ENCODE data around the gene GGA2. TPM values are rescaled to one million over a fixed set of nuclear protein-coding genes. Genes with fewer than 3 reads are reported as not detected.
"Not testable (repeated sequence)": the region's sequence is repeated elsewhere in the genome, so short reads cannot be mapped to it uniquely, and the experiment has no call there.

The GGA2 gene, protein sequence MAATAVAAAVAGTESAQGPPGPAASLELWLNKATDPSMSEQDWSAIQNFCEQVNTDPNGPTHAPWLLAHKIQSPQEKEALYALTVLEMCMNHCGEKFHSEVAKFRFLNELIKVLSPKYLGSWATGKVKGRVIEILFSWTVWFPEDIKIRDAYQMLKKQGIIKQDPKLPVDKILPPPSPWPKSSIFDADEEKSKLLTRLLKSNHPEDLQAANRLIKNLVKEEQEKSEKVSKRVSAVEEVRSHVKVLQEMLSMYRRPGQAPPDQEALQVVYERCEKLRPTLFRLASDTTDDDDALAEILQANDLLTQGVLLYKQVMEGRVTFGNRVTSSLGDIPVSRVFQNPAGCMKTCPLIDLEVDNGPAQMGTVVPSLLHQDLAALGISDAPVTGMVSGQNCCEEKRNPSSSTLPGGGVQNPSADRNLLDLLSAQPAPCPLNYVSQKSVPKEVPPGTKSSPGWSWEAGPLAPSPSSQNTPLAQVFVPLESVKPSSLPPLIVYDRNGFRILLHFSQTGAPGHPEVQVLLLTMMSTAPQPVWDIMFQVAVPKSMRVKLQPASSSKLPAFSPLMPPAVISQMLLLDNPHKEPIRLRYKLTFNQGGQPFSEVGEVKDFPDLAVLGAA
- total RNA-seq: 18.9 TPM

DNA sequence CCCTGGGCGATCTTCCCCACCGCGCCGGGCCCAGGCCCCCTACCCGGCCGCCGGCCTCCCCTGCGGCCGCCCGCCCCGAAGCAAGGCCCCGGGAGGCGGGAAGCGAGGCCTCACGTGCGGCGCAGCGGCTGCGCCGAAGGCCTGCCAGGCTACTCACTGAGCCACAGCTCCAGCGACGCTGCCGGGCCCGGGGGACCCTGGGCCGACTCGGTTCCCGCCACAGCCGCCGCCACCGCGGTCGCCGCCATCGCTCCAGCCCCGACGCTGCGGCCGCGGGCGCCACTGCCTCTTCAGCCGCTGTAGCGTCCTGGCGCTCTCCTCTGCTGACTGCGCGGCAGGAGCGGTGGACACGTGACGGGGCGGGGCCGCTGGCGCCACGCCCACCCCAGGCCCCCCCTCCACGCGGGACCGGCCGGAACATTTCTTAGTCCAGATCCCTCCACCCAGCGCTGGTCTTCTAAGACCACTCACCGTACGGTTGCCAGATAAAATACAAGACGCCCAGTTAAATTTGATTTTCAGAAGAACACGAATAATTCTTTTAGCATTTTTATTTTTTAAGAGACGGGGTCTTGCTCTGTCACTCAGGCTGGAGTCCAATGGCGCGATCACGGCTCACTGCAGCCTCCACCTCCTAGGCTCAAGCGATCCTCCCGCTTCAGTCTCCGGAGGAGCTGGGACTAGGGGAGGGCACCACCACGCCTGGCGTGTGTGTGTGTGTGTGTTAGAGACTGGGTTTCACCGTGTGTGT is at the start of gene GGA2:
Gene GGA2, minus strand, starts transcription at position 331 of the 751 bp plus-strand sequence. Its CDS starts 83 bp downstream, at position 248.
- DNase-seq (ENCODE audit: low read depth in 2 of 3, low spot score in 2 of 3): peak; percentile 63 to 76 (median 70)

- DNase-seq (ENCODE audit: low read depth in 2 of 3, low spot score in 2 of 3): no peak
These were observed 47.7 kb upstream of the GGA2 start for GRCh38 chr16:23557779-23558702.

DNA sequence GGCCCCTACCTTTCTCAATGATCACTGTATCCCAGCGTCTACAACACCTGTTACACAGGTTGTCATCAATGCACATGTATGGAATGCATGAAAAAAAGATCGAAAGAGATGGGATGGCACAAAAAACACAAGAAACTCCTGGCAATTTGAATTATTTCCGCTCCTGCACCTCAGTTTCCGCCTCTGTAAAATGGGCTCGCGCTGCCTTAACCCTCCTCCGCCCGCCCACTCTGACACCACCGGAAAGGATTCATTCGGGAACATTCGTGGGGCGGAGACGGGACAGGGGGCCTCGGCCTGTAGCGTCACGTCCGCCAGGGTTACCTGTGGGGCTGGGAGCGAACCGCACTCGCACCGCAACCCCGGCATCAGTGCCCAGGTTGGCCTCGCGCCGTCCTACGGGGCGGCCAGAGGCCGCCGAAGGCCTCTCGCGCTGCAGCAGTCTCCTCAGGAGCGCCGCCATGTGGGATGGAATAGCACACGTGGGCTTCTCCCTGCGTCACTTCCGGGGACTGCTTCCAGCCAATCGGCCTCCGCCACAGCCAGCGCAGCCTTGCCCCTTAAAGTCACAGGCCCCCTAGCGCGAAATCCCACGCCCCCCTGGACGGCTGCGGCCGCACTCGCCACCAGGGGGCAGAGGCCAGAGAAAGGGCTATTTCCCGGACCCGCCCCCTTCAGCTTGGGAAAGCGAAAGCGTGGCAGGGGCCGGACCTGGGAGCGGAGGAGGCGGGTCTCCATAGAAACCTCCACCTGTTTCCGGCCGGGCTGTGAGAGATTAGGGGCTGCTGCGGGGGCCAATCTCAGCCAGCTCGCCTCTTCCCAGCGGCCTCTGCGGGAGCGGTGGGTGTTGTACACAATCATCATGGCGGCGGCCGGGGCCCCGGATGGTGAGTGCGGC is 46.8 kb upstream of the GGA2 start, which contains the start of the genes EARS2 and UBFD1:
Gene EARS2, minus strand, starts transcription at position 470 of the 898 bp plus-strand sequence. Its CDS starts 7 bp downstream, at position 463.
Gene UBFD1, plus strand, starts transcription at position 847 of the 898 bp plus-strand sequence. Its CDS starts 16 bp downstream, at position 863.
- peak; percentile 86 to 100 (median 100) for DNase-seq (ENCODE audit: low read depth in 2 of 3, low spot score in 2 of 3)

GRCh38 chr16:23554536-23554935 is 44.2 kb upstream of the GGA2 start:
- no peak for DNase-seq (ENCODE audit: low read depth in 2 of 3, low spot score in 2 of 3)

GRCh38 chr16:23552161-23552560 is 41.9 kb upstream of the GGA2 start:
- DNase-seq (ENCODE audit: low read depth in 2 of 3, low spot score in 2 of 3): no peak

- no peak for DNase-seq (ENCODE audit: low read depth in 2 of 3, low spot score in 2 of 3)
These were observed 39.6 kb upstream of the GGA2 start for GRCh38 chr16:23549938-23550337.

DNA sequence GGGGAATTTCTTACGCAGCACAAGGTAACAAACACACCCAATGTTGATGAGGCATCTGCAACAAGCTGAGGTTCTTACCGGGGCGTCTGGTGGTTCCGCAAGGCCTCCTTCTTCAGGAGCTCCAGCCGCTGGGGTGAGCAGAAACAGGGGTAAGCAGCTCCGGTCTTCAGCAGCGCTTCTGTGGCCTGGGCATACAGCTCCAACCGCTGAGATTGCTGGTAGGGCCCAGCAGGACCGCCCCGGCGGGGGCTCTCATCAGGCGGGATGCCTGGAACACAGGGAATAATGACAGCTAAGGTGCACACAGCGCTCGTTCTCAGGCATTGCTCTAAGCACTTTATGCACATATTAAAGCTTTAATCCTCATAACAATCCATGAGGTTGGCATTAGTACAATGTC is 34.1 kb upstream of the GGA2 start:
- no peak for DNase-seq (ENCODE audit: low read depth in 2 of 3, low spot score in 2 of 3)

GRCh38 chr16:23540817-23541178 is 30.5 kb upstream of the GGA2 start:
- DNase-seq (ENCODE audit: low read depth in 2 of 3, low spot score in 2 of 3): not testable (repeated sequence)

DNA sequence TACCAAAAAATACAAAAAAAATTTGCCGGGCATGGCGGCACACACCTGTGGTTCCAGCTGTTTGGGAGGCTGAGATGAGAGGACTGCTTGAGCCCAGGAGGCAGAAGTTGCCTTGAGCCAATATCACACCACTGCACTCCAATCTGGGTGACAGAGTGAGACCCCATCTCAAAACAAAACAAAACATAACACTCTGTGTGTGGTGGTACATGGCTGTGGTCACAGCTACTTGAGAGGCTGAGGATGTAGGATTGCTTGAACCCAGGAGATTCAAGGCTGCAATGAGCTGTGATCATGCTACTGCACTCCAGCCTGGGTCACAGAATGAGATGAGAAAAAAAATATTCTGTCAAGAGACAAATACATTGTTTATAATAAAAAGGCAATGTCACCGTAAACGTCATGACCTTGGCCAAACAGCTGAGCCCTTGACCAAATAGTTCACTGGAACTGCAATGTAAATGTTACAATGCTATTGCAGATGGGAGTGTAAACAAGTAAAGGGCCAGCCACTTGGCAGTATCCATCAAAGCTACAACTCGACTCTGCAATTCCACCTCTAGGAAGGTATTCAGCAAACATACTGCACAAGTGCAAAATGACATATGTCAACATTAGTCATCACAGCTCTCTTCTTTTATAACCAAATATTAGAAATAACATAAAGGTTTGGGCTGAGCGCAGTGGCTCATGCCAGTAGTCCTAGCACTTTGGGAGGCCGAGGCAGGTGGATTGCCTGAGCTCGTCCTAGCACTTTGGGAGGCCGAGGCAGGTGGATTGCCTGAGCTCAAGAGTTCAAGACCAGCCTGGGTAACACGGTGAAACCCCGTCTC is 29.9 kb upstream of the GGA2 start:
- no peak for DNase-seq (ENCODE audit: low read depth in 2 of 3, low spot score in 2 of 3)

GRCh38 chr16:23538919-23539278 is 28.6 kb upstream of the GGA2 start:
- no peak for DNase-seq (ENCODE audit: low read depth in 2 of 3, low spot score in 2 of 3)

DNA sequence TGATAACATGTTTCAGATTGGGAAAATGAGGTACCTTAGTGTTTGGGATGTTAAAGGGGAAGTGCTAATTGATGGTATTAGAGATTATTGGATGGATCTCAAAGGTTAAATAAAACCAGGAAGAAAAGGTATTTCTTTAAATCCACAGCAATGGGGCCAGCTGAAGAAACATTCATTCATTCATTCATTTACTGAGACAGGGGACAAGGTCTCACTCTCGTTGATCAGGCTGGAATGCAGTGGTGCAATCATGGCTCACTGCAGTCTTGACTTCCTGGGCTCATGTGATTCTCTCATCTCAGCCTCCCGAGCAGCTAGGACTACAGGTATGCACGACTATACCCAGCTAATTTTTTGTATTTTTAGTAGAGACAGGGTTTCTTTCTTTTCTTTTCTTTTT is 27.1 kb upstream of the GGA2 start:
- DNase-seq (ENCODE audit: low read depth in 2 of 3, low spot score in 2 of 3): no peak

GRCh38 chr16:23535901-23536300 is 25.6 kb upstream of the GGA2 start:
- no peak for DNase-seq (ENCODE audit: low read depth in 2 of 3, low spot score in 2 of 3)

GRCh38 chr16:23534868-23535860 is 24.9 kb upstream of the GGA2 start:
- DNase-seq (ENCODE audit: low read depth in 2 of 3, low spot score in 2 of 3): no peak

GRCh38 chr16:23532448-23532847 is 22.2 kb upstream of the GGA2 start:
- DNase-seq (ENCODE audit: low read depth in 2 of 3, low spot score in 2 of 3): no peak

DNA sequence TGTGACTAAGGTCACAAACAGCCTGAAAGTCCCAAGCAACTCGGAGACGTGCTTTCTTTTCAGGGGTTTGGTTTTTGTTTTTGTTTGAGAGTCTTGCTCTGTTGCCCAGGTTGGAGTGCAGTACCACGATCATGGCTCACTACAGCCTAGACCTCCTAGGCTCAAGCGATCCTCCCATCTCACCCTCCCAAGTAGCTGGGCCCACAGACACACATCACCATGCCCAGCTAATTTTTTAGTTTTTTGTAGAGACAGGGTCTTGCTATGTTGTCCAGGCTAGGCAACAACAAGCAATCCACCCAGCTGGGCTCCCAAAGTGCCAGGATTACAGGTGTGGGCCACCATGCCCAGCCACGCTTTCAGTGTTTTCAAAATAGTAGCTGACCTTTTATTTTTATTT is 19.8 kb upstream of the GGA2 start:
- DNase-seq (ENCODE audit: low read depth in 2 of 3, low spot score in 2 of 3): no peak

GRCh38 chr16:23528644-23529310 is 18.5 kb upstream of the GGA2 start:
- DNase-seq (ENCODE audit: low read depth in 2 of 3, low spot score in 2 of 3): no peak

Measured in hematopoietic multipotent progenitor cell (in vitro differentiated cells).